Activated T-cell treated with anti-CD3 and anti-CD28 coated beads for 4 hours (primary cell): ENCODE measurements around the gene TMPRSS13.
"Not testable (repeated sequence)": the region's sequence is repeated elsewhere in the genome, so short reads cannot be mapped to it uniquely, and the experiment has no call there.

Experiments
- DNase-seq: peaks from one replicate; pipeline ENCODE4 v3.0.0-alpha.2; 2020

Gene TMPRSS13

DNA sequence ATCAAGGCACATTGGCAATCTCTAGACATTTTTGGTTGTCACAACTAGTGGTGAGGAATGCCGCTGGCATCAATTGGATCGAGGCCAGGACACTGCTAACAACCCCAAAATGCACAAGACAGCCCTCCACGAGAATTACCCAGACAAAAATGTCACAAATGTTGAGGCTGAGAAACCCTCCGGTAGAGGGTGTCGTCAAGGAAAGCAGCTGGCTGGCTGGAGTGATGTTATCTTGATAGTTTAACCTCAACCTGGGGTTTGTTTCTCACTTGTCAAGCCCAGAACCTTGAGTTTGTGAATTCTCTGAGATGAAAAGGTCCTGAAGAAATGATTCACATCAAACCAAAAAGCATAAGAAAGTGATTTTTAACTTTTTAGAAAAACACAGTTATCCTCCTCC, 21.1 kb upstream of the TMPRSS13 start:
- DNase-seq: no peak

DNA sequence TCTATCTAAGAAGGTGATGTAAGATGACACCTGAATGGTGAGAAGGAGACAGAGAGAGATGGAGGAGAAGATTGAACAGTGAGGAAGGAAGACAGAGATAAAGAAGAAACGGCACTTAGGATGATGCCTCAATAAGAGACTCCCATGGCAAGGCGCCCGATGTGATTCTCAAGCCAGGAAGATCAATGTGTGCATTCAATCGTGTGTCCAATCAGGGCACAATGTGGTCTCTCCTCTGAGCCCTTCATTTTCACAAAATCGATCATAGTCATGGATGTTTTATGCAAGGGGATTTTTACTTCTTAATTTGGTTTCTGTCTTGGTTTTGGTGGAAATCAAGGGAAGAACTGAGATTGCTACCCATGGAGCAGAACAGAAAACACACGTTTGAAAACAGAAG, 19.9 kb upstream of the TMPRSS13 start:
- no peak for DNase-seq

DNA sequence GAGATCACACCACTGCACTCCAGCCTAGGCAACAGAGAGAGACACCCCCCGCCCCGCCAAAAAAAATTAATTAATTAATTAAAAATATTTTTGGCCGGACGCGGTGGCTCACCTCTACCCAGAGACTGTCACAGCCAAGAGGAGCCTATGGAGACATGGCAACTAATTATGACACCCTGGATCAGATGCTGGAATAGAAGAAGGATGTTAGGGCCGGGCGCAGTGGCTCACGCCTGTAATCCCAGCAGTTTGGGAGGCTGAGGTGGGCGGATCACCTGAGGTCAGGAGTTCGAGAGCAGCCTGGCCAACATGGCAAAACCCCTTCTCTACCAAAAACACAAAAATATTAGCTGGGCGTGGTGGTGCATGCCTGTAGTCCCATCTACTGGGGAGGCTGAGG, 19.3 kb upstream of the TMPRSS13 start:
- DNase-seq: not testable (repeated sequence)

DNA sequence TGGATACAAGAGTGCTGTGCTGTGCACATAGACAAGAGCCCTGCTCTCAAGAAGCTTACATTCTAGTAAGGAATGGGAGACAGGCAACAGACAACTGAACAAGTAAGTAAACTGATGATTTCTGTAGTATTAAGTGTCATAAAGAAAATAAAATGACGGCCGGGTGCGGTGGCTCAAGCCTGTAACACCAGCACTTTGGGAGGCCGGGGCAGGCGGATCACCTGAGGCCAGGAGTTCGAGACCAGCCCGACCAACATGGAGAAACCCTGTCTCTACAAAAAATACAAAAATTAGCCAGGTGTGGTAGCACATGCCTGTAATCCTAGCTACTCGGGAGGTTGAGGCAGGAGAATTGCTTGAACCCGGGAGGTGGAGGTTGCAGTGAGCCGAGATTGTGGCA, 18.5 kb upstream of the TMPRSS13 start:
- DNase-seq: not testable (repeated sequence)

DNA sequence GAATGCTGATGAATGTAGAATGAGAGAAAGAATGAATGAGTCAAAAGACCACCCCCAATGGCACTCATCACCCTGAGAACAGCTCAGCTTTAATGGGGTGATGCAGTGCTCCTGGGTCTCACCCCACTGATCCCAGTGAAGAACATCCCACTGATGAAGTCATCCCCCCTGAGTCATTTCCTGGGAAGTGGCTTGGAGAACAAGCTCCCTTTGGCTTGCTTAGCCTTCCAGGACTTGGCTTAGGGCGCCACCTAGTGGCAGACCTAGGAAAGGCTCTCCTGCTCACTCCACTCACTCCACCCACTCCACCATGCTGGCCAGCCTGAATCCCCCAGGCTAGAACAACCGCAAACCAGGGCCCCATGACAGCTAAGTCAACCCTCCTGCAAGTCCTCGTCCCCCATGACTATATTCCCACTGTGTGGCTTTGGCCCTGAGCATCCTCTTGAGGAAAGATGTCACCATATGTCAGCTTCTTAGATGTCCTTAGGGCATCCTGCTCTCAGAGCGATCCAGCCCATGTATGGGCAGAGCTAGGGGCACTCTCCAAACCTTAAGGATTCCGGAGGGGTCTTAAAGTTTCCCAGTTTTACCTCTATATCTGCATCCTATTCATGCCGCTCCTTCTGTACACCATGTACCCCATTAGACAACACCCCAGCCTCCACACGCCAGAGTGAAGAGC, 17.8 kb upstream of the TMPRSS13 start:
- peak; percentile 83 for DNase-seq

DNA sequence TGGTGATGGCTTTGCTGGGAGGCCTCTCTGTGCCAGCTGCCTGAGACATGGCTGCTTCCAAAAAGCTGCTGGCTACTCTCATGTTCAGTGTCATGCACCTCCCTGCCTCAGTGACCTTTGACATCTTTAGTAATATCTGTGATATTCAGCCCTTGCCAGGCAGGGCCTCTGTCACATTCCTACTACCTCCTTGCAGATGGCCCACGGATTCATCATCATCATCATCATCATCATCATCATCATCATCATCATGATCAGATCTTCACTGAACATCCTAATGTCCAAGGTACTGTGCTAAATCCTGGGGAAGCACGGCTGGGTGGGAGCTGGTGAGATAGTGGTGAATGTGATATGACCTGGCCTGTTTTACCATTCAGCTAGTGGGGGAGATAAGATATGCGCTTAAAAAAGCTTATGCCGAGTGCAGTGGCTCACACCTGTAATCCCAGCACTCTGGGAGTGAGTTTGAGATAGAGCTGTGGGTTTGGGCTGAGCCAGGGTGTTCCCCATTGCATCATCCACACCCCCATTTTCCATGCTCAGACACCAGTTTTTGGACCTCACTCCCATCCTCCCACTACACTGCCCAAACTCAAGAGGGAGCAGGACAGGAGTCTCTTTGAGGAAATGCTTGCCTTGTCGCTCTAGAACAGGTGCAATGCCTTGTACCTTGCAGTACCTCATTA, 17.1 kb upstream of the TMPRSS13 start:
- DNase-seq: no peak

DNA sequence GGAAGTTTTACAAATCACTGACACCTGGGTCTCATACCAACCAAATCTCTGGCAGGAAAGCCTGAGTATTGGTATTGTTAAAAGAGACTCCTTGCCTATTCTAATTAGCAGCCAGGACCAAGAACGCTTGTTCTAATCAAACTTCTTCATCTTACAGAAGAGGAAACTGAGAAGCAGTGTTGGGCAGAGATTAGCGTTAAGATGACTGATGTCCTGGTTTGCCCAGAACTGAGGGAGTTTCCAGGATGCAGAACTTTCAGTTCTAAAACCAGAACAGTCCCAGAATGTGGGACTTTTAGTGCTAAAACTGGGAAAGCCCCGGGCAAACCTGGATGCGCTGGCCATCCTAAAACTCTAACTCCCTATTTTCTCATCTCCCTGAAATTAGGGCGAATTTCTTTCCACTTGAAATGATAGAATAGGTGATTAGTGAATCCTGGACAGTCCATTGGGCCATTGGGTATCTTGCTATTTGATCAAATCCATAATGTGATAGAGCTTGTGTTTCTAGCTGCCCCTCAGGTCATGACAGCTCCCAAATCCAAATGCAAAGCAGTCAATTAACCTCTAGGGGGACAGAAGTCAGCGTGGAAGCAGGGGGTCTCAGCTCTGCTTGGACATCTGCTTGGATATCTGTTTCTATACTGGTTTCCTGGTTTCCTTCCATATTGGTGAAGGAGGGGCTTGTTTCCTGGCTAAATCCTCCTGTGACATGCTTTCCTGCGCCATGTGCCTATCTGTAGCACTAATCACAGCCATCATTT, 16.0 kb upstream of the TMPRSS13 start:
- no peak for DNase-seq

DNA sequence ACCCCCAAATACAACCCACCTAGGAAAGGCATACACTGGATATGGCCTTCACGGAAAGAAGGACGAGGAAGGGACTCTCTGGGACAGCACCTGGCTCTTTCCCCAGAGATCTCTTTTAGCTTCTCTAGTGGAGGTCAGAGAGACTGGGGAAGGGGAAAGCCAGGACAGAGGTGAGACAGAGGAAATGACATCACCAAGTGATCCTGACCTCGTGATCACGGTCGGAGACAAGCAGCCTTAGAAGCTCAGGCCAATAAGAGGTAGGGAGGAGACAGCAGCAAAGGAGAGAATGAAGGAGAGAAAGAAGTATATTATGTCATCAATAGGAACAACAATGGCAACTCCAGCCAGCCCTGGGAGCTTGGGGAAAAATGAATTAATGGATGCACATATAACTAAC, 15.4 kb upstream of the TMPRSS13 start:
- DNase-seq: no peak

DNA sequence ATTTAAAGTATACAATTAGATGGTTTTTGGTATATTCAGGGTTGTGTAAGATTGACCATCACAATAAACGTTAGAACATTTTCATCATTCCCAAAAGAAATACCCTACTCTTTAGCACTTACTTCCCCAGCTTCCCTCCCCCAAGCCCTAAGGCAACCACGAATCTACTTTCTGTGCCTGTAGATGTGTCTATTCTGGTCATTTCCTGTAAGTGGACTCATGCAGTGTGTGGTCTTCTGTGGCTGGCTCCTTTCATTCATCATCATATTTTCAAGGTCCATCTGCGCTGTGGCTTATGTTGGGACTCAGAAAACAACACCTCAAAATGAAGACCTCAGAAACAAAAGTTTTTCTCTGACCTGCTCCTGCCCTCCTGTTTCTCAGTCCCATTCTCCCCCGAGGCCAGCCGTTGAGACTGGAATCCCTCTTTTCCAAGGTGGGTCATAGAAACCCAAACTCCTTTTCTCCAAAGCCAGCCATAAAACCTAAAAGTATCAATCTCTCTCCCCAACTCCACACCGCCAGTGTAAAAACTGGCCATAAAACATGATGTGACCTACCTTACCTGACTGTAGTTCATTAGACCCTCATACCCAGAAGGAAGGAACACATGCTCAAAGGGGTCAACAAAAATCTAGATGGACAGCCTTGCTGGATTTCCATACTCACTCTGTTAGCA, 12.9 kb upstream of the TMPRSS13 start:
- DNase-seq: no peak

DNA sequence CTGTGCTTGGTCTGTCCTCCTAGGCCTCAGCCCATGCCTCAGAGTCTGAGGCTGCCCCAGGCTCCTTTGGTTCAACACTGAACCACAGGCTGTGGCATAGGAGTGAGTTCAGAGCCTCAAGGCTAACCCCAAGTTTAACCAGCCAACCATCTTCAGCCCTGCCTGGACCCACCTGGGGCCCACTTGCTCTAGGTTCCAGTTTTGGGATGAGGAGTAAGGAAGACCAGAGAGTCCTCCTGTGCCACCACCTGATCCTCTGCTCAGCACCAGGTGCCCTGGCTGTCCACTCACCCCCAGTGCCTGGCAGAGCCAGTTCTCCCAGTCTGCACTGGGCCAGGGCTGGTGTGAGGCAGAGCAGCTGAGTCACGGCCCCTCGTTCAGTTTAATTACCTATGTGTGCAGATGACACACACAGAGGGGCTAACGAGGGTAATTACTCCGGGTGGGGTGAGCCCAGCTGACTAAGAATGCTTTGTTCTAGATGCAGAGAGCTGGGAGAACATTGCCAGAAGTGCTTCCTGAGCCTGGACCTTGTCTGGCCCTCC, 12.0 kb upstream of the TMPRSS13 start:
- no peak for DNase-seq

DNA sequence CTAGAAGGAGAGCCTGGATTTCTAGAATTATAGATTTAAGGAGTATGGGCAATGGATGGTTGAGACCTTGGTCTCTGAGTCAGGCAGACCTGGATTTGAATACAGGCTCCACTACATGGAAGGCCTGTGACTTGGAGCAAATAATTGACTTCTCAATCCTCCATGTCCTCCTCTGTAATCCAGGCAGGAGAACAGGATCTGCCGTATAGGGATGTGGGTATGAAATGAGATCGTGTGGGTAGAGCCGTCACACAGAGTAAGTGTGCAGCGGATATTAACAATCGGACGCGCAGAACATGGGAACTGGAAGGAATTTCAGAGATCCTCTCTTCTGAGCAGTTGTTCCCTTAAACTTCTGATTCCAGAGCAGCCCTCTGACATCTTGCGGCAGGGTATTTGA, 11.5 kb upstream of the TMPRSS13 start:
- DNase-seq: no peak

DNA sequence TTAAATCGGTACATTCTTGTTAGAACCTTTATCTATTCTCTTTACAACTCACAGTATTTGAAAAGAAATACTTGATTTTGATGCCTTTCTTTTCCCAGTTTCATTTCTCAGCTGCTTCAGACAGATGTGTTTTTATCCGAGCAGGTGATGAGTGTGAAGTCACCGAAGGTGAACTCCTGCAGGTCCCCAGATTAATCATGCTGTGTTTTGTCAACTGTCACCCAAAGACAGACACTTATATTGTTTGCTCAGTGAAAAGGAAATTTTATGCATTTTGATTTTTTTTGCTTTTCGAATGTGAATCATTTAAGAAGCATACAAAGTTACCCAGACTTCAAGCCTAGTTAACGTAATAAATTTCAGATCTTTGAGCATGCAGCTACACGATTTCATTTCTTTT, 7.8 kb upstream of the TMPRSS13 start:
- DNase-seq: no peak

DNA sequence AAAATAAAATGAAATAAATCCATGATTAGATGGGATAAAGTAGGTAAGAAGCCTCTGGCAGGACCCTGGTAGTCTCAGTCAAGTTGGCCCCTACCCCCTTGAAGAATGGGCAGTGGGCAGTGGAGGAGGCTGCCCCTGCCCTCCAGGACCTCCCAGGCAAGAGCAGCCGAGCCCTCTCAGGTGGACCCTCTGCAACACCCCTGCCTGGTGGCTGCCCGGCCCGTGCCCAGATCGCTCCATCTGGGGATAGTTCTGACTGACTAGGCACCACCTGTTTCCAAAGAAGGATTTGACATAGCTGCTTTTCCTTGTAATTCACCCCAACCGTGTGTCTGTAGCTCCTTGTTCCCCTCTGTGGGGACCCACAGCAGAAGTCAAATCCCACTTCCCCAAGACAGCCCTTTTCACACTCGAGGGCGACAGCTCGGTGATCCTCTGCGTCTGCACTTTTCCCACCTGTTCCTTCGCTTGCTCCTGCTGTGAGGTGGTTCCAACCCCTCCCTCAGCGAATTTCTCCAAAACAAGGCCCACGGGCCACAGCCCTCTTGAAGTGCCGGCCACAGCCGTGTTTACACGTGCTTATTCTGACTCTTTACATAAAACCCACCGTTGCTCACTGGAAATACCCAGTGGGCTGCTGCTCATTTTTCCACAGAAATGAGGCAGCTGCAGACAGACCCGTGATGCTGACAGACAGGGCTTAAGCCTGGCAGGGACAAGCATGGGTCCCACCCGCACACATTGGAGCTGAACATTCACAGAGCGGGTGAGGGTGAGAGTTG, 5.5 kb upstream of the TMPRSS13 start:
- no peak for DNase-seq

DNA sequence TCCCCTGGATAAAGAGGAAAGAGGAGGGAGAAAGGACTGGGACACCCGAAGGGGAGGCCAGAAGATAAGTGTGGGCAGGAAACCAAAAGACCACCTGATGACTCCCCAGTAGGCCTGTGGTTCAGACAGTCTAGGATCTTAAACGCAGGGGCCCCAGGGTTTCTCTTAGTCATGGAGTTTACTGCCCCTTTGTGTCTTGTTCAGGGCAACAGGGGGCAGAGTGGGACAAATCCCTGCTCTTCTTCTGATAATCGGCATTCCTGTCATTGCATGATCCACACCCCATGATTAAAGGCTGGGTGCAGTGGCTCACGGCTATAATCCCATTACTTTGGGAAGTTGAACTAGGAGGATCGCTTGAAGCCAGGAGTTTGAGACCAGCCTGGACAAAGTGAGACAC, 4.7 kb upstream of the TMPRSS13 start:
- no peak for DNase-seq

DNA sequence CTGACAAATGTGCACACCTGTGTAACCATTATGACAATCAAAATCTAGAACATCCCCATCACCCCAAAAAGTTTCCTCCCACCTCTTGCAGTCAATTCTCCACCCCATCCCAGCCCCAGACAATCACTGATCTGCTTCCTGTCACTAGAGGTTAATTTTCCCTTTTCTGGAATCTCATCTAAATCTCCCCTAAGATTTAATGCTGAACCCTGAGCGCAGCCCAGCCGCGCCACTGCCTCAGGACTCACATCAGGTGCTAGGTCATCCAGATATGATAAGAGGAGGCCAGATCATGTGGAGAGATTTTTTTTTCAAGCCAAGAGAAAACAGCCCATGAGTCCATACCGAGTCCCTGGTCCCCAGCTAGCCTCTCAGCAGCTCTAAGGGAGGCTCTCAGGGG, 4.3 kb upstream of the TMPRSS13 start:
- no peak for DNase-seq

DNA sequence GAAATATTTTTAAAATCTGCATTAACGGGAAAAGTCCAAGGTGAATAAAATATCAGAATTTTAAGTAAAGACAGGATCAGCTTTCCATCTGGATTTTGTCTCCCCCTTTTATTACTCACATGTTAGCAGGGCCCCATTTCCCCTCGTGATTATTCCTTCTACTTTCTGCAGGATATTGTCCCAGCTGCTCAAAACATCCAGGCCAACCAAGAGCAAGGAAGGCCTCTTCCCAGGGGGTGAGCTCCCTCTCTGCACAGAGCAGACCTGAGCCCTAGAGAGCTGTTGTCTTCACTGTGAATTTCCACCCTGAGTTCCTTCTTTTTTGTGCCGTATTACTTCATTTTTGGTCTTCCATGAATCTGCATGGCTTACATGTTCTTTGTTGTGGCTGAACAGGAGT, 3.7 kb upstream of the TMPRSS13 start:
- DNase-seq: no peak

DNA sequence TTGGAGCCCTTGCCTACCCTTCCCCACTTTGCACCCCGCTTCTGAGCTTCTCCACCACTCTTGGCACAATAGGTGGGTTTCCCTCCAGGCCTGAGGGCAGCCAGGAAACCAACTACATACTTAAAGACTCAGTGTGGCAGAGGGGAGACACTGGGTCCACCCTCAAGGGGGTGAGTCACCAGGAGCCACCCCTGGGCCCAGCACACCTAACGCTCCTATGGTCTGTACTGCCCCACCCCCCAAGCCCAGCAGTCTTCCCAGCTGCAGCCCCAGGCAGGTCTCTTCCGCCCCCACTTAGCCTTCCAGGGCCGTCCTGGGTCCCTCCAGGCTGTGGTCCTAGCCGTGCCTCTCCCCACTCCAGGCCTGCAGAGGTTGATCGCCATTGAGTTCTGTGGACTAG, 3.2 kb upstream of the TMPRSS13 start:
- no peak for DNase-seq

DNA sequence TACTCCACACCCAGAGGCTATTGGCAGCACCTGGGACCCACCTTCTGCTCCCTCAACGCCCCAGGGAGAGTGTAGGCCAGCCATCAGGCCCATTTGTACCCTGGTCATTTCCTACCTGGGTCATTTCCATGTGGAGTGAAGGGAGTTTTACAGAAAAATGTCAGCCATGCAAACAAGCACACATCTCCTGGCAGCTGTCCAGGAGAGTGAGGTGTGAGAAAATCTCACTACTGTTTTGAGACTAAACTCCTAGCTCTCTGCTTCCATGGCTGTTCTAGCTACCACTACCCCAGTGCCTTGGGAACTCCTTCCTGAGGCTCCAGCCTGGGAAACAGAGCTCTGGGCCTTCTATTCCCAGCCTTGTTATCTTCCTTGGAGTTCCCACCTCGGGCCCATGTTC, 2.8 kb upstream of the TMPRSS13 start:
- DNase-seq: no peak

DNA sequence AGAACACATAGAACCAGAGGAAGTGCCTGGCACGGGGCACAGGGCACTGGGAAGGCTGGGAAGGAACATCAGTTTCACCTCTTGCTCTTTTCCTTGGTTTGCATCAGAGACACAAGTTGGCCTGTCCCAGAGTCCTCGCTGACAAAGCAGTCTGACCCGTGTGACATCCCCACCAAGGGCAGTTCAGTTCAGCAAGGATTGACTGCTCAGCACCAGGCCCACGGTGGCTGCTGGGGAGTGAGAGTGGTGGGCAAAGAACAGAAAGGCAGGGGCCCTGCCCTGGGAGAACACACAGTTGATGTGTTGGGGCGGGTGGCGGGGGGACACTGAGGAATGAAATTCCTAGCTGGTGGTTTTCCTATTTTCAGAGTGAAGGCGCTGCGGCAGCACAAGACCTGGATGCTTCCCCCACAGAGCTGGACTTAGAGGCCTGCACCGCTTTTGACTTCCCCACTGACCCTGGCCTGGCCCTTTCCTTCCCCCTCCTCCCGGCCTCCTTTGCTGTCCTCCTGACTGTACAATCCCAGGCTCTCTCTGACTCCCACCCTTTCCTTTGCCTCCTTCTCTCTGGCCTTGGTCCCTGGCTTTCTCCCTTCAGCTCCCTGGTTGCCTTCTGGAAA, 2.2 kb upstream of the TMPRSS13 start:
- DNase-seq: no peak

DNA sequence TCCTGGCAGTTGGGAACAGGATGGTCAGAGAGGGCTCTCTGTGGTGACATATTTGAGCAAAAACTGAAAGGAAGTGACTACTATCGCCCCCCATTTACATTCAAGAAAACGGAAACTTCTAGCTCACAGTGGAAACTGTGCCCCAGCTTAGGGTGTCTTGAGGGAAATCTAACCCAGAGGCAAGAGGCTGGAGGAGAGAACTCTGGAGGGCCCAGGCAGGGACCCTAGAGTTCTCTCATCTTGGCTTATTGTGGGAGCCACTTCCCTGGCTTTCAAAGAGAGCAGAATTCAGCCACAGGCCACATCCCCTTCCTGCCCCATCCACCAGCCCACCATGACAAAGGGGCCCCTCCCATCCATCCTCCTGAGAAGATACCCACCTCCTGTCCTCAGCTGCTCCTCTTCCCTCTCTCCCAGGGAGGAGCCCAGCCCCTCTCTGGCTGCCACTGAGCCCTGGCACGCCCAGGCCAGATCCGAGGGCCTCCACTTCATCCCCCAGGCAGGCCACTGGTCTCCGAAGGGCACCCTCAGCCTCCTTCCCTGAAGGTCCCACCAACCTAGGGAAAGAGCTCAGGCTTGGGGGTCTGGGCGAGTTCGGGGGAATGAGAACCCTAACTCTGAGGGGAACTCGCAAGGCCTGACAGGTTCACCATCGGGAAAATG, 1.6 kb upstream of the TMPRSS13 start:
- no peak for DNase-seq

DNA sequence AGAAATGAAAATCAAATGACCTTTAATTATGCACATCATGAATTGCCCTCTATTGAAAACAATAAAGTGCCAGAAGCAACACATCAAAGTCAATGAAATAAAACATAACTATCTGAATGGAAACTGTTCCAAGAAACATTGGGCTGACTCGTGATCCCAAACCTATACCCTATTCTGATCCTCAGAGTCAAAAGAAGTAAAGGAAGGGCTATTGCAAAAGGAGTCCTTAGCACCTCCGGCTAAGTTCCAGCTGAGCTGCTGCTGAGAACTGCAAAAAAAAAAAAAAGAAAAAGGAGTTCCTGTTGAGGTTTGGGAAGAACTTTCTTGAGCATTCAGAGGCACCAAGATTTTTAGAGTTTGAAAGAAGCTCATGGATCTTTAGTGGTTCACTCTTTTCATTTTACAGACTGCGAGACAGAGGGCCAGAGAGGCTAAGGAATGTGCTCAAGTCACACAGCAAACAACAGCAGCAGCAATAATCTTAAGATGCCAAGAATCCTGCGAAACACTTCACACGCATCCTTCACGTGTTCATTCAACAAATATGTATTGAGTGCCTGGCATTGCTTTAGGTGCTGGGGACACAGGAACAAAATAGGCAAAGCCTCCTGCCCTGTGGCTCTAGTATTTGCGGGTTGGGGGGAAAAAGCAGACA, 841 bp upstream of the TMPRSS13 start:
- no peak for DNase-seq
